Activated CD8-positive, alpha-beta memory T cell treated with anti-CD3 and anti-CD28 coated beads for 1 hour (primary cell): ENCODE measurements around the gene INSR.

Source experiments
- DNase-seq, 2 donors: peaks; one replicate each; pipeline ENCODE4 v3.0.0-alpha.2; 2020; ENCODE audit warnings: low read depth in 1 of 2; ENCODE audit errors: extremely low read depth in 1 of 2

Gene INSR

DNA sequence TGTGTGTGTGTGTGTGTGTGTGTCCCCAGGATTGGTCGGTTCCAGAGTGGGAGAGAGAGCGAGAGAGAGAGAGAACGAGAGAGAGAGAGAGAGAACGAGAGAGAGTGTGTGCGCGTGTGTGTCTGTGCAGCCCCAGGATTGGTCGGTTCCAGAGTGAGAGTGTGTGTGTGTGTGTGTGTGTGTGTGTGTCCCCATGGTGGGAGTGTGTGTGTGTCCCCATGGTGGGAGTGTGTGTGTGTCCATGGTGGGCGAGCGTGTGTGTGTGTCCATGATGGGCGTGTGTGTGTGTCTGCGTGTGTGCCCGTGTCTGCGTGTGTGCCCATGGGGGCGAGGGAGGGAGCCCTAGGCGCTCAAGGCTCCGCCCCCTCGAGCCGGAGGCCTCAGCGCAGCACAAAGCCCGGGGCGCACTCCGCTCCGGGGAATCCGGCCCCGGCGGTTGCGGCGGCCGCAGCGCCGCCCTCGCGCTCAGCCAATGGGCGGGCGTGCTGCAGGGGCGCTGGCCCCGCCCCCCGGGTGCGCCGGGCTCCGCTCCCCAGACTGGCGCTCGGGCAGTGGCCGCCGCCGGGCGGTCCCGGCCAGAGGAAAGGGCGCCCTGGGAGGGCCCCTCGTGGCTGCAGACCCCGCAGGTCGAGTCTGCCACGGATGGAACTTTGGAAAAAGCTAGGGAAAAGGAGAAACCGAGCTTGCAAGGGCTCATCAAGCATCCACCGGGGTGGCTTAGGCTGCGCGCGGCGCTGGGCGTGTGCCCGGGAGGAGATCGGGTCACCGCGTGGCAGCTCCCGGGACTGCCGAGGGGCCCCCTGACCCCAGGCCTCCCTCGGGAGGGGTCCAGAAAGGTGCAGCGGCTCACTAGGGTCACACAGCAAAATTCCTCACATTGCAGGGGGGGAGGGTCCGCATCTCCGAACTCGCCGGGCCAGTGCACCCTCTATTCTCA, 96.2 kb downstream of the INSR start:
- DNase-seq = peak; percentile 59 to 84

DNA sequence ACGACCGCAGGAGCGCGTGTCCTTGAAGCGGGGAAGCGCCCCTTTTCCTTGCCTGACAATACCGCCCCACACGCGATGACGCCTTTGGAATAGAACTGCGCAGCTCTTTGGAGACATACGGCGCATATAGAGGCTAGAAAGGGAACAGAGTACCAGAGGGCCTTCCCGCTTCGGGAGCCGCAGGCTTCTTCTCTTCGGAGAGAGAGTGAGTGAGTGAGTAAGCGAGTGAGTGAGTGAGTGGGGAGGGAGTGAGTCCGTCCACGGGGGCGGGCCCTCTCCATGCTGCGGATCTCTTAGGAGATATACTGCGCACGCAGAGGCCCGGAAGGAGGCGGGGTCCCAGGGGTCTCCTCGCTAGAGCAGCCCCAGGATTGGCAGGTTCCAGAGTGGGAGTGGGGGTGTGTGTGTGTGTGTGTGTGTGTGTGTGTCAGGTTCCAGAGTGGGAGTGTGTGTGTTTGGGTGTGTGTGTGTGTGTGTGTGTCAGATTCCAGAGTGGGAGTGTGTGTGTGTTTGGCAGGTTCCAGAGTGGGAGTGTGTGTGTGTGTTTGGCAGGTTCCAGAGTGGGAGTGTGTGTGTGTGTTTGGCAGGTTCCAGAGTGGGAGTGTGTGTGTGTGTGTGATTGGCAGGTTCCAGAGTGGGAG, 97.0 kb downstream of the INSR start:
- DNase-seq = peak; percentile 67 to 78

- no peak for DNase-seq
Measured at GRCh38 chr19:7196763-7197118, 97.5 kb downstream of the INSR start.

GRCh38 chr19:7195046-7195445, 99.2 kb downstream of the INSR start:
- DNase-seq = no peak

GRCh38 chr19:7194566-7194965, 99.6 kb downstream of the INSR start:
- no peak for DNase-seq

GRCh38 chr19:7191946-7192691, 102.1 kb downstream of the INSR start:
- DNase-seq = peak in 1 of 2 donors; percentile 21

DNA sequence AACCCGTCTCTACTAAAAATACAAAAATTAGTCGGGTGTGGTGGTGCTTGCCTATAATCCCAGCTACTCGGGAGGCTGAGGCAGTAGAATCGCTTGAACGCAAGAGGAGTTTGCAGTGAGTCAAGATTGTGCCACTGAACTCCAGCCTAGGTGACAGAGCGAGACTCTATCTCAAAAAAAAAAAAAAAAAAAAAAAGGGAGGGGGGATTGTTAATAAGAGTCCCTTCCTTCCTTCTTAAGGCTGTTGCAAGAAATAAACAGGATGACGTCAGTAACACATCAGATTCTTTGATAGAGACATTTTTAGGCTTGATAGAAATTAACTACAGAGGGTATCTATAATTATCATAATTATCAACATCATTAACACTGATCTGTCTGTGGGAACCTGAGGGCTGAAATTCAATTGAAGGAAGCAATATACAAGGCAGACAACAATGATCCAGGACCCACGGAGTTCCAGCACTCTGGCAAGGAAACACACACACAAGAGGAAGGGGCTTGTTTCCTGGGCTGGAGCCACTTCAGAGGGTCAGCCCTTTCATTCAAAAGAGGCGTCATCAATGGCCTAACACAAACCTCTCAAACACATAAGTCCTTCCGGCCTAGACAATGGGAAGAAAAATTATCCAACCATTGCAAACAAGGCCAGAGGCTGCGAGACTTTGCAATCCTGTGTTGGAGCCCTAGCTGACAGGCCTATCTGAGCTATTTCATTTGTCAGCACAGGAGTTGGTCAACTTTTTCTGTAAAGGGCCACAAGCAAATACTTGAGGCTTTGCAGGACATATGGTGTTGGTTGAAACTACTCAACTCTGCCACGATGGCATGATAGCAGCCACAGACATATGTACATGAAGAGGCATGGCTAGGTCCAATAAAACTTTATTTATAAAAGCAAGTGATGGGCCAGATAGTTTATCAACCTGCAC, 105.2 kb downstream of the INSR start:
- DNase-seq = no peak

DNA sequence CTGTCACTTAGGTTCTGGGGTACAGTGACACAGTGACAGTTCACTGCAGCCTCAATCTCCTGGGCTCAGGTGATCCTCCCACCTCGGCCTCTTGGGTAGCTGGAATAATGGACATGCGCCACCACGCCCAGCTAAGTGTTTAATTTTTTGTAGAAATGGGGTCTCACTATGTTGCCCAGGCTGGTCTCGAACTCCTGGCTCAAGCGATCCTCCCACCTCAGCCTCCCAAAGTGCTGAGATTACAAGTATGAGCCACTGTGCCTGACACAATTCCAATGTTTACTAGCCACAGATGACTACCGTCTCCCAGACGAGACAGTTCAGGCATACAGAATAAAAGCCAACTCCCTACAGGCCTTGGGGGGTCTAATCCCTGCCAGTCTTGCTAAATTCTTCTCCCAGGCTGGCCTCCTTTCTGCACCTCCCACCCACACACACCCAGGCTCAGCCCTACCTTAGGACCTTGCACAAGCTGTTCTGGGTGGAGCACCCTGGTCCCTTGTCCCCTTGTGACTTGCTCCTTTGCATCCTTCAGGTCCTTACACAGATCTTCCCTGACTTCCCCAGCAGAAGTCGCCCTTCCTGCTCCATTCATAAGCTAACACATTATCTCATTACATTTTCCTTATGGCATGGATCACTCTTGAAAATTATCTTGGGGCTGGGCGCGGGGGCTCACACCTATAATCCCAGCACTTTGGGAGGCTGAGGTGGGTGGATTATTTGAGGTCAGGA, 106.4 kb downstream of the INSR start:
- DNase-seq = no peak

DNA sequence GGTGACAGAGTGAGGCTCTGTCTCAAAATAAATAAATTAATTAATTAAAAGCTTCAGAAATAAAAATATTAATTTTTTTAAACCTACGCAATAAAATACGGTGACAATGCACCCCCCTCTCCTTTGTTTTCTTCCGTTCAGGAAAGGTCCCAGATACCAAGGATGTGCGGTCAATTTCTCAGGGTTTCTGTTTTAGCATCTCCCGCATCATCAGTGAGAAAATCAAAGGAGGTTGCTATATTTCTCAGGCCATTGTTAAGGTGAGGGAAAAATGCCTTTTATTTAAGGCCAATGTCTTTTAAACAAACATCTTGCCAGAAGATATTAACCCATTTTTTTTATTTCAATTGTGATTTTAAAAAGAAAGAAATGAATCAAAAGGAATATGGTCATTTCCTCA, 111.7 kb downstream of the INSR start:
- no peak for DNase-seq

DNA sequence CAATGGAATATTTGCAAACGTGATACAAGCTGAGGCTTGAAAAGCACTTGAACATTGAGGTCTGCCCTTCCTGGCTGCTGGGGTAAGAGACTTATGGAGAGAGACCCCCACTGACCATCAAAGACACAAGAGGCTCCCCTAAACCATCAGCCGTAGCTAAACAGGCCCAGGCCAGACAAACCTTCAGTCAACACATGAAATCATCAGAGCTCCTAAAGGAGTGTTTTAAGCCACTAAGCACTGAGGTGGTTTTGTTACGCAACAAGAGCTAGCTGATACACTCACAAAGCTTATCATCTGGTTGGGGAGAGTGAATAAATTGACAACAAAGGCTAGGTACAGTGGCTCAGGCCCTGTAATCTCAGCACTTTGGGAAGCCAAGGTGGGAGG, 114.3 kb downstream of the INSR start:
- DNase-seq = no peak

DNA sequence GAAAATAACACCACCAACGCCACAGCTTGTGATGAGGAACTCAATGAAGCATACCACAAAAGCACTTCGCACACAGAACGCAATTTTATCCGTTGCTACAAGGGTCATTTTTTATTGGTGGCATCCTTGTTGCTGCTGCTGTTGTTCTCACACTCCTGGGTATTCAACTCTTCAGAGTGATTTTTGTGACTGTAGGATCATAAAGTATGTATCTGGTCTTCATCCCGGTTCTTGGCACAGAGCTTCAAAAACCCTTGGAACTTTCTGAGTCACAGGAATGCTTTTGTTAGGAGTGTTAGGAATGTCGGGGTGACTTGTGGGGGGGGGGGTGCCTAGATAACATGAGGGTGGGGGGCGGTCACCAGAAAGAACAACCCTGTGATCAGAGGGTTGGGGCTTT, 116.3 kb downstream of the INSR start:
- DNase-seq = no peak

DNA sequence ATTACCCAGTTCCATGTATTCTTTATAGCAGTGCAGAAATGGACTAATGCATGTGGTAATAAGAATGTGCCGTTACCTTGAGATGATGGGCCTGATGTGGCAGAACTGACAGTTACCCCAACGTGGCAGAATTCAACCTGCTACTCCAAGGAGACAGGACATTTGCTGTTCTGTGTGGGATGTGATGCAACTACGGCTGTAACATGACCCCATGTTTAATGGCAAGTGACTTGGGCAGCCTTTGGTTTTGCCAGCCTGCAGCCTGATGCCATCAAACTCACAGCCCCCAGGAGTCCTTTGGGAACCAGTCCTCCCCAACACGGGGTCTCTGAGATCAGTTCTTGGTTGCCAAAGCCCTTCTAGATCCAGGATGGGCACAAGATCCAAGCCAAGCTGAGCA, 117.4 kb downstream of the INSR start:
- DNase-seq = no peak

DNA sequence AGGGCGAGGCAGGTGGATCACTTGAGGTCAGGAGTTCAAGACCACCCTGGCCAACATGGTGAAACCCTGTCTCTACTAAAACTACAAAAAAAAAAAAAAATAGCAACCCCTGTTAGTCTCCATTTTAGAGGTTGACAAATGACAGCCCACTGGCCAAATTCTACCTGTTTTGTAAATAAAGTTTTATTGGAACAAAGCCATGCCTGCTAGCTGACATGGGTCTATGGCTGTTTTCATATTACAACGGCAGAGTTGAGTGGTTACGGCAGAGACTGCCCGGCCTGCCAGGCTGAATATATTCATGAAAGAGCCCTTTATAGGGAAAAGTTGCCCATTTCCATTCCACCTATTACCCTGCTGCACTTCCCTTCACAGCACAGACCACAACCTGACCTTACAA, 121.4 kb downstream of the INSR start:
- DNase-seq = no peak

DNA sequence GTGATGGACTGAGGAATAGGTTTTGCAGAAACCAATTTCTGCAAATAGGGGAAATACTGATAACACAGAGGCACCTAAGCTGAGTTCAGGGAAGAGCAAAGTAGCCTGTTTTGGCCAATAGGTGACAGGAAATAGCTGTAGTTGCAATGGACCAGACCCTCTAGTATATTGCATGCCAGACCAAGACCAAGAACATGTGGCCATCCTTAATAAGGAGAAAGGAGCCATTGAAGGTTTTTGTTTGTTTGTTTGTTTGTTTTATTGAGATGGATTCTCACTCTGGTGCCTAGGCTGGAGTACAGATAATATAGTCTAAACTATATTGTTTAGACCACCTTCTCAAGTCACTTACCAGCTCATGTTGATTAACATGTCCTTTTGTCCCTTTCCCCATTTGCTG, 123.2 kb downstream of the INSR start:
- no peak for DNase-seq

DNA sequence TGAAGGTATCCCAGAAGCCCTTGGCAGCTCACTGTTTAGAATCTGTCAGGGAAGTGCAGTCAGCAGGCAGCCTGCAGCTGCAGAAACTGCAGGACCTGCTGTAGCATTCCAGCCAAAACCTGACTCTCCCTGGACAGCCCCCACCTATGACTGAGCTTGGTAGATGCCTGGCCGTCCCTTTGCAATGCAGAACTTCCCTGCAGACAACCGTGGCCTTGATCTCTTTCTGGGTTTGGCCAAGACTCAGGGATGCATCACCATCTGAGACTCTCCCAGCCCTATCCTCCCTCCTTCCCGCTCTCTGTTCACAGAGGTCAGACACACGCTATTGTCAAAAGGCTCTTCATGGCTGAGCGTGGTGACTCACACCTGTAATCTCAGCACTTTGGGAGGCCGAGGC, 125.3 kb downstream of the INSR start:
- DNase-seq = no peak

DNA sequence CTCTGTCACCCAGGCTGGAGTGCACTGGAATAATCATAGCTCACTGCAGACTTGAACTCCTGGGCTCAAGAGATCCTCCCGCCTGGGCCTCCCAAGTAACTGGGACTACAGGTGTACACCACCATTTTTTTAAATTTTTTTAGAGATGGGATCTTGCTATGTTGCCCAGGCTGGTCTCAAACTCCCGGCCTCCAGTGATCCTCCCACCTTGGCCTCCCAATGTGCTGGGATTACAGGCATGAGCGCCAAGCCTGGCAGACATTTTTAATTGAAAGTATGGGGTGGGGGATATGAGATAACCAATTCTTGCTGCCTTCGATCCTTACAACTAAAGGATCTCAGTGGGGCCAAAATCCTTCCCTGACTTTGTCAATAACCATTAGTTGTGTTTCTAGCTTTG, 132.9 kb downstream of the INSR start:
- DNase-seq = no peak

DNA sequence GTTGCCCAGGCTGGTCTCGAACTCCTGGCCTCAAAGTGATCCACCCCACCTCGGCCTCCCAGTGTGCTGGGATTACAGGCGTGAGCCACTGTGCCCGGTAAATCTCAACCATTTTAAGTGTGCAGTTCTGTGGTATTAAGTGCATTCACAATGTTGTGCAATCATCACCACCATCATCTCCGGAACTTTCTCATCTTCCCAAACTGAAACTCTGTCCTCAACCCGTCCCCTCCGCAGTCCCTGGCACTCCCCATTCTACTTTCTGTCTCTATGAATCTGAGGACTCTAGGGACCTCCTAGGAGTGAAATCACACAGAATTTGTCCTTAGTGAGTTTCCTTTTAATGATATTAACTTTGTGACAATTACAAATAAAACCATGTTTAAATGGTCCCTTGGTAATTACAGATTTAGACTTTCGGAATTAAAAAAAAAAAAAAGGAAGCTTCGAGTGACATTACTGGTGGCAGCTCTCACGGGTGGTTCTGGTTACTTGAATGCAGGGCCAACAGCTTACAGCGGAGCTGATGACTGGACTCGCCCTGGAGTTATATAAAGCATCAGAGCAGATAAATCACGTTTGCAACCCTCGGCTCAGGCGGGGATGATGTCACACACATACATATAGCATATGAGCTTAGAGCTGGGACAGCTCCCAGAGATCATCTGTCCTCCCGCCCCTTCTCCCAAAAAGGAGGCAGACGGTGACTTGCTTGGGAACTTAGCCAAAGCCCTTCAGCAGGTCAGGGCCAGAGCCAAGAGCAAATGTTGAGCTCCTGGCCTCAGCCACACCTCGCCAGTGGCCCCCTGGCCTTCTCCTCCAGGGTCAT, 134.9 kb downstream of the INSR start:
- DNase-seq = no peak

DNA sequence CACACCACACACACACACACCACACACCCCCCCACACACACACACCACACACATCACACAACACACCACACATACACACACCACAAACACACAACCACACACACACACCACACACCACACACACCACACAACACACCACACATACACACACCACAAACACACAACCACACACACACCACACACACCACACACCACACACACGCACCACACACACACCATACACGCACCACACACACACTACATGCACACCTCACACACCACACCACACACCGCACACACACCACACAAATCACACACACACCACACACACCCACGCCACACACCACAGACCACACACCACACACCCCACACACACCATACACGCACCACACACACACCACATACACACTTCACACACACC, 141.2 kb downstream of the INSR start:
- DNase-seq = no peak

DNA sequence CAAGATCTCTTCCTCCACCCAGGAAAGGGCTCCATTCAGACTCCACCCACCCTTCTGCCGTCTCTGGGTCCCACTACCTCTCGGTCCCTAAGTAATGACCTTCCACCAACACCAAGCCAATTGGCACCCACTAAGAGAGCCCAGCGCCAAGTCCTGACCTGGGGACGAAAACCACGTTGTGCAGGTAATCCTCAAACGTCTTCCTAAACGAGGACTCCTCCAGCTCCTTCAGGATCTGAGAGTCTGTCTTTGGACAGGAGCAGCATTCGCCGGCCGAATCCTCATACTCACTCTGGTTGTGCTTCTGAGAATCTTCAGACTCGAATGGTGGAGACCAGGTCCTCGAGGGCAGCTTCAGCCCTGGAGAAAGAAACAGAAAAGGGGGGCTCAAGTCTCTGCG, 141.6 kb downstream of the INSR start:
- DNase-seq = no peak
